Fibroblast of pulmonary artery (primary cell): ENCODE results near the gene FAIM2.
A peak's percentile ranks its signal among the peaks of the same experiment; 100 is the strongest.

ENCODE experiments used
- DNase-seq: peaks from one replicate; pipeline ENCODE4 v3.0.0-alpha.2; 2010; ENCODE audit warnings: low read depth
- H3K4me3 ChIP-seq: replicated peaks from 2 replicates; pipeline ENCODE4 v1.5.1; 2011; ENCODE audit warnings: low read depth, mild to moderate bottlenecking, control low read depth, low read length, moderate library complexity
- TF ChIP-seq, protein P1 (sequence below): IDR thresholded peaks from 2 replicates; pipeline ENCODE4 v1.5.1; 2011; ENCODE audit warnings: mild to moderate bottlenecking, control low read depth, low read length, inconsistent platforms; ENCODE audit errors: missing control alignments

Gene FAIM2

DNA sequence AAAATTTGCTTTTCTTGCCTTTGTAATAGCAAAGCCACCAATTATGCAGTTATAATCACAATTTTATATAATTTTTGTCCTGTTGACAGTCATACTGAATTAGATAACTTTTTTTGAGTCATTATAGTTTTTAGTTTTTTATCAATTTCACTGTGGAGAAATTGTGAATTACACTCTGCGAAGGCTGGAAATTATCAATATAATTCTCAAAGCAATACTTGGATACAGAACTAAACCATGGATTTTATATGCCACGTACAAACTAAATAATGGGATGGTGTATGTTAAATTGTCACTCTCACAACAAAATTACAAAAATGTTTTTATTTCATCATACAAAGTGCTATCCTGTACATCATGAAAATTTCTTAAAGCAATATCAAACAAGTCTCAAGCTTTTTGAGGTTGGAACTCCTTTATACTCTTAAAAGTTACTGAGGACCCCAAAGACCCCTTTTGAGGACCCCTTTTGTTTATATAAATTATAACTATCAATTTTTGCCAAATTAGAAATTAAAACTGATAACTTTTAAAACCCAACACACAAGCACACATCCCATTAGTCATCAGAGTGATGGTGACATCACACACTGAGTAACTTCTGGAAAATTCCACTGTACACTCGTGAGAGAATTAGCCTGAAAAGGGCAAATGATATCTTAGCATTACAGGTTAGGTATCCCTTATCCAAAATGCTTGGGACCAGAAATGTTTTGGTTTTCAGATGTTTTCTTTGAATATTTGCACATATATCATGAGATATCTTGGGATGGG lies 27.0 kb upstream of the FAIM2 start:
- peak; percentile 75 for DNase-seq
- TF ChIP-seq, protein P1, sequence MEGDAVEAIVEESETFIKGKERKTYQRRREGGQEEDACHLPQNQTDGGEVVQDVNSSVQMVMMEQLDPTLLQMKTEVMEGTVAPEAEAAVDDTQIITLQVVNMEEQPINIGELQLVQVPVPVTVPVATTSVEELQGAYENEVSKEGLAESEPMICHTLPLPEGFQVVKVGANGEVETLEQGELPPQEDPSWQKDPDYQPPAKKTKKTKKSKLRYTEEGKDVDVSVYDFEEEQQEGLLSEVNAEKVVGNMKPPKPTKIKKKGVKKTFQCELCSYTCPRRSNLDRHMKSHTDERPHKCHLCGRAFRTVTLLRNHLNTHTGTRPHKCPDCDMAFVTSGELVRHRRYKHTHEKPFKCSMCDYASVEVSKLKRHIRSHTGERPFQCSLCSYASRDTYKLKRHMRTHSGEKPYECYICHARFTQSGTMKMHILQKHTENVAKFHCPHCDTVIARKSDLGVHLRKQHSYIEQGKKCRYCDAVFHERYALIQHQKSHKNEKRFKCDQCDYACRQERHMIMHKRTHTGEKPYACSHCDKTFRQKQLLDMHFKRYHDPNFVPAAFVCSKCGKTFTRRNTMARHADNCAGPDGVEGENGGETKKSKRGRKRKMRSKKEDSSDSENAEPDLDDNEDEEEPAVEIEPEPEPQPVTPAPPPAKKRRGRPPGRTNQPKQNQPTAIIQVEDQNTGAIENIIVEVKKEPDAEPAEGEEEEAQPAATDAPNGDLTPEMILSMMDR = no peak
- no peak overlapping the region for H3K4me3 ChIP-seq

DNA sequence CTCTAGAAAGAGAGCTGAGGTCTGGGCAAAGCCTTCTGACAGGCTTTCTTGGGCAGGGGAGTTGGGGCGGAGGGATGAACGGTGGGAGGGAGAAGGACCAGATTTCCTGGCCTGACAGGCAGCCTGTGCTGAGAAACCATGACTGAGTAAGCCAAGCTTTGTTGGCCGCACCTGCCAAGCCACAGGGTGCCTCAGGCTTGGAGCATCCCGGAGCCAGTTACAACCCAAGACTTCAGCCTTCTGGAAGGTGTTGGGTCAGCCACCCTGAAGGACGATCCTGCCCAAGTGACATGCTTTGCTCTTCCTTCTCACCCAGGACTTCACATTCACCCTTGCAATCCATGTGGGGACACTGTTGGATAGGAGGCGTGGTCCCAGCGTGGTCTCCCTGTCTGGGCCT lies 25.9 kb upstream of the FAIM2 start:
- DNase-seq = no peak
- TF ChIP-seq, protein P1 = no peak
- no peak overlapping the region for H3K4me3 ChIP-seq

DNA sequence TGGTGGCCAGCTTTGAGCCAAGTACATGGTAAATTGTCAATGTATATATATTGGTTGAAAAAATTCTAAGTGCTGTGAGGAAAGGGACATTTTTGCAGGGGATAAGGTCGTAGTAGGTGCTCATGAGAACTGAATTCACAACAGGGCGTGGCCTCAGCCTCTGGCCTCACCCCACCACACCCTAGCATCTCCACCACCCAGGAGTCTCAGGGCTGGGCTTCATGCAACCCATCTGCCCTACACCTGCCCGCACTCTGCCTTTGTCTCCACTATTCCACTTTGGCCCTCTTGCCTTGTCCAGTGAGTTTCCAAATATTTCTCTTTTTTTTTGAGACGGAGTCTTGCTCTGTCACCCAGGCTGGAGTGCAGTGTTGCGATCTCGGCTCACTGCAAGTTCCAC lies 24.8 kb upstream of the FAIM2 start:
- H3K4me3 ChIP-seq = no peak overlapping the region
- DNase-seq = no peak
- TF ChIP-seq, protein P1 = no peak

DNA sequence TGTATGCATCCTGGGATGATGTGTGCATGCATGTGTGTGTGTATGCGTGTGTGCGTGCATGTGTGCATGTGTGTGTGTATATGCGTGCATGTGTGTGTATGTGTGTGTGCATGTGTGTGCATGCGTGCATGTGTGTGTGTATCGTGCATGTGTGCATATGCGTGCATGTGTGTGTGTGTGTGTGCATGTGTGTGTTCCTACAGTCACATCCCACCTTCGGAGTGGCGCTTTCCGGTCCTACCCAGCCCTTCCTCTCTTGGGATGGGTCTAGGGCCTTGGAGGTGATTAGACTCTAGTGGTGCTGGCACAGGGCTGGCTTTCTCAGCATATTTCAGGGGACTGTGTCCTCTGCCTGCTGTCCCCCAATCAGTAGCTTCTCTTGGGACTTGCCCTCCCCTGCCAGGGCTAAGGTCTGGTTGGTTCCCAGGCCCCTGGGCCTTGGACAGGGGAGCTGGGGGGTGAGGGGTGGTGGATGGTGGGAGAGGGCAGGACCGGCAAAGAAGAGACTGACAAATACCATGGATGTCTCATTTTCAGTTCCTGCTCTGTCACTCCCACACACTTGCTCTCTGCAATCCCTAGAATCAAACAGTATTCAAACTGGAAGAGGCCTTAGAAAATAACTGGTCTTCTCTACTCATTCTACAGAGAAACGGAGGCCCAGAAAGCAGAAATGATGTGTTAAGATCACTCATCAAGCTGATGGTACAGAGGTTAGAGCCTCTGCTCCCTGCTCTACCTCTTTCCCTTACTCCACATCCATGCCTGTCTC lies 21.9 kb upstream of the FAIM2 start:
- no peak for DNase-seq
- no peak overlapping the region for H3K4me3 ChIP-seq
- TF ChIP-seq, protein P1 = no peak

DNA sequence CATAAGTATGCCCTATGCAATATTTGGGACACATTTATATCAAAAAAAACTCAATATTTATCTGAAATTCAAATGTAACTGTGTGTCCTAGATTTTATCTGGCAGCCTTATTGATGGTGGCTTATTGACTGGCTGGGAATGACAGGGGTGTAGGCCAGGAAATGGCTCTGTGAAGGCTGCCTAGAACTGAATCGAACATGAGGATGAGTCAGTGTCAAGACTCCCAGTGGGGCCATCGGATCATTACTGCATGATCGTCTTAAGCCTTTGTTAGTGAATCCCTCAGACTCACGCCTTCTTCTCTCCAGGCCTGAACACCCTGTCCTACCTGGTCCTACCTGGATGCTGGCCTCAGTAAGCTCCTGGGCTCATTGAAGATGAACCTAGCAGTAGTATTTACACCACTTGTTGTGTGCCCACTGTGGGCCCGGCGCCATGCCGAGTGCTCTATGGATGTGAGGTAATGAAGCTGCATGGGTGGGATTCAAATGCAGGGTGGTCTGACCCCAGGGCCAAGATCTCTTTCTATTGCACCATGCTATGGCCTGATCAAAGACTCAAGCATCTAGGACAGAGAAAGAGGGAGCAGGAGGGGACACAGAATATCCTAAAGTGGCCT lies 21.0 kb upstream of the FAIM2 start:
- H3K4me3 ChIP-seq = no peak overlapping the region
- TF ChIP-seq, protein P1 = no peak
- DNase-seq = no peak

DNA sequence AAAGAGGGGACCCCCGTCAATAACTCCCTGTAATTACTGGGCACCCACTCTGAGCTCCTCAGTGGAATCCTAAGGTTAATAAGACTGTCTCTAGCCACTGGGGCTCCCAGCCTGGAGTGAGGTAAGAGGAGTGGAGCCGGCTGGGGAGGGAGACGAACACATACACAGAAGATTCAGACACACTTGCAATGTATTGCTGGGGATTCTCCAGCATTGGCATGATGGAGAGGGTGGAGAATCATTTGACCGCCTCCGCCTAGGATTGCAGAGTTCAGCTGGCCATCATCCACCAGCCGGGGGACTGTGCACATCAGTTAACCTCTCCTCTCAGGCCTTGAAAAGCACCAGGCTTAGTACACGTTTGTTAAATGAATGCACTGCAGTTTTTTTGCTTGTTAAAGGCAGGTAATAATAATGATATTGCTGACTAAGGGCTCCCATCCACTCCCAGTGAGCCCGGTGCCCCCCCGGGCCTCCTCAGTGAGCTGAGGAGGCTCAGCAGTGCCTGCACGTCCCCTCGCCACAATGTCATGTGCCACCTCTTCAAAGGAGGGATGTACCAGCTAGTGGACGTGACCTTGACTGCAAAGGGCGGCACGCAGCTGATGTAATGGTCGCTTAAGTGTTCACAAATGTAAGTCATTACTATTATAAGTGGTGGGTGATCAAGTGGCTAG lies 20.3 kb upstream of the FAIM2 start:
- TF ChIP-seq, protein P1 = no peak
- no peak overlapping the region for H3K4me3 ChIP-seq
- DNase-seq = no peak
